HG02885 (cell line): ENCODE measurements around the gene LDLR.
A peak's percentile ranks its signal among the peaks of the same experiment; 100 is the strongest.

Experiments
- ATAC-seq: cut with Tn5 transposase; IDR thresholded peaks from one replicate; pipeline ENCODE4 v1.9.1; 2021; ENCODE audit warnings: mild to moderate bottlenecking; ENCODE audit not compliant: unreplicated experiment, poor library complexity

LDLR gene

GRCh38 chr19:11089254-11090013 lies at the start of gene LDLR:
Gene LDLR, plus strand, starts transcription at chr19:11089463. Its CDS starts 86 bp downstream, at chr19:11089549.
- ATAC-seq = peak; percentile 30

GRCh38 chr19:11041194-11041593 lies 48.1 kb upstream of the LDLR start:
- ATAC-seq = no peak

- ATAC-seq = no peak
Measured at GRCh38 chr19:11041966-11042627, 47.2 kb upstream of the LDLR start.

GRCh38 chr19:11044431-11044830 lies 44.8 kb upstream of the LDLR start:
- no peak for ATAC-seq

- ATAC-seq = no peak
Measured at GRCh38 chr19:11045536-11045935, 43.7 kb upstream of the LDLR start.

GRCh38 chr19:11046605-11047354 lies 42.5 kb upstream of the LDLR start:
- no peak for ATAC-seq

- no peak for ATAC-seq
Measured at GRCh38 chr19:11047866-11048265, 41.4 kb upstream of the LDLR start.

GRCh38 chr19:11050323-11051114 lies 38.7 kb upstream of the LDLR start:
- no peak for ATAC-seq

GRCh38 chr19:11053817-11054195 lies 35.5 kb upstream of the LDLR start:
- no peak for ATAC-seq

- ATAC-seq = no peak
Measured at GRCh38 chr19:11054200-11054599, 35.1 kb upstream of the LDLR start.

- no peak for ATAC-seq
Measured at GRCh38 chr19:11054628-11055027, 34.6 kb upstream of the LDLR start.

GRCh38 chr19:11058246-11059030 lies 30.8 kb upstream of the LDLR start:
- no peak for ATAC-seq

- no peak for ATAC-seq
Measured at GRCh38 chr19:11059511-11060358, 29.5 kb upstream of the LDLR start.

- no peak for ATAC-seq
Measured at GRCh38 chr19:11061952-11062351, 27.3 kb upstream of the LDLR start.

- ATAC-seq = no peak
Measured at GRCh38 chr19:11063434-11063833, 25.8 kb upstream of the LDLR start.

GRCh38 chr19:11064831-11065303 lies 24.4 kb upstream of the LDLR start:
- ATAC-seq = no peak

- ATAC-seq = no peak
Measured at GRCh38 chr19:11066326-11066725, 22.9 kb upstream of the LDLR start.

- no peak for ATAC-seq
Measured at GRCh38 chr19:11067356-11068113, 21.7 kb upstream of the LDLR start.
